ENCODE results near the gene PEG3. TPM values are rescaled to one million over a fixed set of nuclear protein-coding genes. Genes with fewer than 3 reads are reported as not detected.

PEG3 gene
- total RNA-seq, 1 donor from 2014 or later: 49.7 TPM

DNA sequence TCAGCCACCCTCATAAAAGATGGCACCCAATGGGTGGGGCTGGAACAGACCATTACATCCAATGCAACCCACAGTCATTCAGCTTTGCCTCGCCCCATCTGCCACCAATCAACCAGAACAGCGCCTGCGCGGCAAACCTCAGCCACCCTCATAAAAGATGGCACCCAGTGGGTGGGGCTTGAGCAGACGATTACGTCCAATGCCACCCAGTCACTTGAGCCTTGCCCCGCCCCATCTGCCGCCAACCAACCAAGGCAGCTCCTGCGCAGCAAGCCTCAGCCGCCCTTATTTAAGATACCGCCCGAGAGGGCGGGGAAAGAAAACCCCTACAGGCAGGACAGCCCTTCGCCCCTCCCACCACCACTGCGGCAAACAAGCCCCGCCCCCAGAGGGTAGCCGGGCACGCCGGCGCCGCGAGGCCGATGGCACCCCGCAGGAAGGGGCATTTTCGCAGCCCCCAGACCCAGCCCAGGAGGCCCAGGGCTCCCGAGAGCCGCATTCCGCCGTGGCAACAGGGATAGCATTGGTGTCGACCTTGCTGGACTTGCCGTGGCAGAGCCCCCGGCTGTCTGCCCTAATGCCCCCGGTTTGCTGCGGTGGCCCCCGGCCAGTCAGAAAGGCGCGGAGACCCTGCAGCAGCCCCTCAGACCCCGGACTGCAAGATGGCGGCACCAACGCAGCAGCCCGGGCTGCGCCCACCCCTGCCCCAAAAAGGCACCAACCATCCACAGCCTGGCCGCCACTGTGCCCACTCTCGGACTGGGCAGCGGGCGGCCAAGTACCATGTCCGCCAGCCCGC is 675 bp downstream of the PEG3 start:
- DNase-seq (ENCODE audit: low spot score in 2 of 2): peak; percentile 76 to 82

GRCh38 chr19:56838909-56839651 is 1.4 kb downstream of the PEG3 start:
- DNase-seq (ENCODE audit: low spot score in 2 of 2): peak; percentile 45 to 61
- FAIRE-seq: peak; percentile 88

More for the DNA sequence above, 675 bp downstream of the PEG3 start:
- FAIRE-seq: no peak

DNA sequence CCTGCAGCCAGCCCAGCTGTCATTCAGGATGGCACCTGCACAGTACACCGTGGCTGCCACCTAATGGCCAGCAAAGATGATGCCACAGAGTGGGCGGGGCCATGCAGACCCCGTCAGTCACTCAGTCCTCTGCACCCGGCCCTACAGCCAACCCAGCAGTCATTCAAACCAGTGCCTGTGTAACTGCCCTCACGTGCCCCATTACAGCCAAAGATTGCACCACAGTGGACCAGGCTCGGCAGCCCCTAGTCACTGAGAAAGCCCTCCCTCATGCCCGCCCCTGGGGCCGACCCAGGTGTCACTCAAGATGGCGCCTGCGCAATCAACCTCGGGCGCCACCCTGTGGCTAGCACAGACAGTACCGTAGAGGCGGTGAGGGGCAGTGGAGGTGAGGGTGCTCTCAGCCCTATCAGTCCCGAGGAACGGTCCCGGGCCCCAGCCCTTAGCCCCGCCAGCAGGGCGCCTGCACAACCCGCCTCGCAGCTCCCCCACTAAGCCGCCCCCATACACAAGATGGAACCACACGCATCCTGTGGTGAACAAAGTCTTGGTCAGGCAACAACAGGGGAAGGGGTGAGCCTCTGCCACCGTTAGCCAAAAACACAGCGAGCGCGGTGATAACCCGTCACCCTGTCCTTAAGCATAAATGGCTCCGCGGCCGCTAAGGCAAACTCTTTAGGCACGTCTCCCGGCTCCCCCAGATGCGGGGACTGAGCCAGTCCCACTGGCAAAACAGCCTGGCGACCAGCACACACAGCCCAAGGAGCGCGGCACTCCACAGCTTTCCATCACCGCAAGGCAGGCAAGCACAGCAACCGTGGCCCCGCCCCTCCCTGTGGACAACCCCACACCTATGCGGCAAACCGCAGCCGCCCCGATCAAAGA is 2.3 kb downstream of the PEG3 start:
- FAIRE-seq (no peak), DNase-seq (ENCODE audit: low spot score in 2 of 2) (peak; percentile 24 to 31)

- FAIRE-seq: no peak
- DNase-seq (ENCODE audit: low spot score in 2 of 2): peak; percentile 33 to 44
Observed at GRCh38 chr19:56837492-56838023, 3.0 kb downstream of the PEG3 start.

GRCh38 chr19:56837004-56837403 is 3.5 kb downstream of the PEG3 start:
- DNase-seq (ENCODE audit: low spot score in 2 of 2) (no peak), FAIRE-seq (no peak)

- no peak for DNase-seq (ENCODE audit: low spot score in 2 of 2)
- FAIRE-seq: no peak
Observed at GRCh38 chr19:56836059-56836458, 4.5 kb downstream of the PEG3 start.

DNA sequence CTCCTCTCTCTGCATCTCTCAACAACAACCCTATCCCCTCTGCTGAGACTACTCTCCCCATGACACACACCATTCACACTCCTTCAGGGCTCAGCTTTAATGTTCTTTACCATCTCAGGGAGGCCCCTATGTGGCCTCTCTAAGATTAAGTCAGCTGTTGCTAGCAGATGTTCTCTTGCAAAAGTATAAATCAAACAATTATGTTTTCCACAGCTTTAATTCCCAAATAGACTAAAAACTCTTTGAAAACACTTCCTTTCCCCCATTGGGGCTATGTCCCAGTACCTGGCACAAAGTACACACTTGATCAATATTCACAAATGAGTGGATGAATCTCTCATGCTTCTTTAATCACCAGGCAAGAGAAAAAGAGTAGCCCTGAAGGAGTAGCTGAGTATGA is 5.1 kb downstream of the PEG3 start:
- DNase-seq (ENCODE audit: low spot score in 2 of 2) (no peak), FAIRE-seq (no peak)

DNA sequence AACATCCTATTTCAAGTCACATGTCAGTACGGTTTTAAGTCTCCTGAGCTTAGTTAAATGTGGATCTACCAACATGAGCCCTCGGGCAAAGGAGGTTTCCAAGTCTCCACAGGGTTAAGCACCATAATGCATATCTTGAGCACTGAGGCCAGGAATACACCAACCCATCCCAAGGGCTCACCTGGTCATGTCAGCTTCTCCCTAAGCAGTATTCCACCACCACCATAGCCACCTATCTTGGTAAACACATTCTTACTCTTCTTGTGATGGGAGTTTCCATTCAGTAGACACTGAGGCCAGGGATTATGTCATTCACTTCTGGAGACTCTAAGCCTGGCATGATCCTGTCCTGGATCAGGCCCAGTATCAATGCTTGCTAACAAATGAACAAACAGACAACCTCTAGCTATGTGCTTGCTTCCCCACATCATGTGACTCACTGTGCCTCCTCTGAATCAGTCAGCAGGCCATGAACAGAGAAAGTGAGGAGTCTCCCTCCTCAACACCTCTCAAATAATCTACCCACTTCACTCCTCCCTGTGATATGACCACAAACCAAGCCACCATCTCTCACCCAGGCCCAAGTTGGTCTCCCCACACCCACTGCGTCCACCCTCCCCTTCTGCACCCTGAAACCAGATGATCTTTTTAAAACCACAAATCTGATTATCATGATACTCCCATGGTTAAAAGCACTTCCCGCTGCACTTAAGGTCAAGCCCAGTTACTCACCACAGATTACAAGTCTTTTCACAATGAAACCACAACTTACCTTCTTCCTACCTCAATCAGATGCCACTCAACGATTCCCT is 5.8 kb downstream of the PEG3 start:
- no peak for DNase-seq (ENCODE audit: low spot score in 2 of 2)
- FAIRE-seq: no peak

GRCh38 chr19:56832352-56832928 is 8.1 kb downstream of the PEG3 start:
- no peak for FAIRE-seq
- DNase-seq (ENCODE audit: low spot score in 2 of 2): no peak

DNA sequence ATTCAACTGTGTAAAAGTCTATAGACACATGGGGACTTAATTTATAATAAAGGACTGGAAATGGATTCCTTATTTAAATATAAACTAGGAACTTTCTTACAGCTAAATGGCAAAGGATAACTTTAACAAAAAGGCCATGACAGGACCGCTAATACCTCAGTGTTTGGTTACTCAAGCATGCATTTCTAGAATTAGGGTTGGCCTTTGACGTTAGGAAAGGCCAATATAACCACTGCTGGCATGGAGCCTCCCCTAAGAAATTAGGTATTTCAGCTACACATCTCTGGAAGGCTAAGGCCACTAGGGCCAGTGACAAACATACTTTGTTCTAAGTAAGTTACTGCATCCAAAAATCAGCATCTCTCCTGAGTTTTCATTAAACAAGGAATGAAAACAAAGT is 9.3 kb downstream of the PEG3 start:
- DNase-seq (ENCODE audit: low spot score in 2 of 2): no peak
- no peak for FAIRE-seq

- no peak for FAIRE-seq
- DNase-seq (ENCODE audit: low spot score in 2 of 2): no peak
Observed at GRCh38 chr19:56829596-56829995, 10.9 kb downstream of the PEG3 start.

- no peak for FAIRE-seq
- no peak for DNase-seq (ENCODE audit: low spot score in 2 of 2)
Observed at GRCh38 chr19:56827708-56828107, 12.8 kb downstream of the PEG3 start.

- no peak for DNase-seq (ENCODE audit: low spot score in 2 of 2)
- FAIRE-seq: no peak
Observed at GRCh38 chr19:56823956-56824355, 16.6 kb downstream of the PEG3 start.

DNA sequence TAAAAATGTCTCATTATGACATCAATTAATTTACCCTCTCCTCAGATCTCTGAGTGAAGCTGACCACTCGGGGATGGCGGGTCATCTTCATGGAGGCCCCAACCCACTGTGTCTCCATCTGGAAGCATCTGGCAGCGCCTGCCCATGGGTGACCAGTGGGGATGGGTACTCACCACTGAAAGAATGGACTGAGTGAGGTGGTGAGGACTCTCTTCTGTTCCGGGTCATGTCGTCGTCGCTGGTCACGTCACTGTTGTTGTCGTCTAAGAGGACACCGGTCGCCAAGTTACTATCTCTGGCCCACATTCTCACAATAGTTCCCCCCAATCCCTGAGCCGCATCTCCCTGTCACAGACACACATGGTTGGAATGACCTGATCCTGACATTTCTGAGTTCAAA is 17.1 kb downstream of the PEG3 start:
- DNase-seq (ENCODE audit: low spot score in 2 of 2): no peak
- no peak for FAIRE-seq

DNA sequence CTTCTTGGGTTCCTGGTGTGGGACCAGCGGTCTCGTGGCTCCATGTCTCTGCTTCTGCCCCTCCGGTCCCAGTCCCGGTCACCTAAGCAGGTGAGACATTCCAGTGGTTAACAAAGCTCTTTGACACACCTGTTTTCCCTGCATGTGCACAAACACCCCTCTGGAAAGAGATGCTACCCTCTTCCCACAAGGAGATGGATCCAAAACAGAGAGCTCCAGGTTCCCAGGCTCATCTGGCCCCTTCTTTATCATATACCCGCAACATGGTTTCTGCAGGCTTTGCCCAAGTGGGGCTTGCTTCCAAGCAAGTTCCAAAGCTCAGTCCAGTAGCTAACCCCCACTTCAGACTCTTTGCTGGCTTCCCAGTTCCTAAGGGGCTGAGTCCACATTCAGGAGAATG is 17.8 kb downstream of the PEG3 start:
- no peak for FAIRE-seq
- DNase-seq (ENCODE audit: low spot score in 2 of 2): no peak

GRCh38 chr19:56821675-56822074 is 18.9 kb downstream of the PEG3 start:
- no peak for DNase-seq (ENCODE audit: low spot score in 2 of 2)
- no peak for FAIRE-seq

DNA sequence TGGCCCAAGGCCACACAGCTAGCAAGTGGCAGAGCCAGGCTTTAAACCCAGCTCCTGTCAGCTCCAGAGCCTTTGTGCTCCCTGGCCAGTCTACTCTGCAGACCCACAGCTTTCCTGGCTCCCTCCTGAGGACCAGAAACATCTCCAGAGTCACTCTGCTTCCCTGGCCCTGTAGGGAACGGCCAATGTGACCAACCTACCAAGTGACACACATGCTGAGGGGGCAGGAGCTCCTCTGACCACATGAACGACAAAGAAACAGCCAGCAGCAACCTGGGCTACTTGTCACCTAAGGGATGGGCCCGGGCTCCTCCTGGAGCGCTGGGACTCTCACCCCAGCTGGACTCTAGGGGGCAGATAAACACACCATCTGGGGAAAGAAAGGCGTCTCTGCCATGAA is 19.3 kb downstream of the PEG3 start:
- no peak for FAIRE-seq
- DNase-seq (ENCODE audit: low spot score in 2 of 2): no peak

DNA sequence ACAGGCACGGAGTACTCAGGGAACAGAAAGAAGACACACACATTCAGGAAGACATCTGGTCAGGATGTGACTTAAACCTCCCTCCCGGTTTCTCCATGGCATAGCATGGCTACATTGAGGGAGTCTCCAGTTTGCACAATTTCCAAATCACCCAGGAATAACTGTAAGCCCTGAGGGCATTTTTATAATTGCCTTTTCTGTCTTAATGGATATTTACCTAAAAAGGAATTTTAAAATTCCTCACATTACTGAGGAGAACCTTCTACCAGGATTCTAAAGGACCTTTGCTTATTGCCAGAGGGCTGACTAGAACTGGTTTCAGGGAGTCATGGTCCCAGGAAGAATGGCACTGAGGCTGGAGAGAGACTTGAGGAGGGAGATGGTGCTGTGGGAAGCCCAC is 21.4 kb downstream of the PEG3 start:
- FAIRE-seq (no peak), DNase-seq (ENCODE audit: low spot score in 2 of 2) (no peak)

DNA sequence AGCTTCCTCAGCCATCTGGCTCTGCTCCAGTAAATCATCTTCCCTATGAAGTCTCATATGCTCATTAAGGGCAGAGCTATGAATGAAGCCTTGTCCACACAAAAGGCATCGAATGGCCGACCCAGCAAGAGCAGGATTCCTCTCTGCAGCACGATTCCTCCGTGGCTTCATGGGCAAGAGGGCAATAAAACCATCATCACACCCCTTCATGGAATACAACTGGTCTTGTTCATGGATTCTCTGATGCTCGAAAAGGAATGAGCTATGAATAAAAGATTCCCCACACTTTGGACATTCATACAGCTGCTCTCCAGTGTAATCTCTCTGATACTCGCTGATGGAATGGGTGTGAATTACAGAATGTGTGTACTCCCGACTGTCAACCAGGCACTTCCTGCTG is 25.9 kb downstream of the PEG3 start:
- no peak for DNase-seq (ENCODE audit: low spot score in 2 of 2)
- no peak for FAIRE-seq

Measured in frontal cortex (tissue), 4 donors.